Prostate gland (tissue), 2 donors: ENCODE measurements around the gene ABHD16A.

Experiments
- POLR2A ChIP-seq: fragments of 450-650 bp; IDR thresholded peaks from one replicate; pipeline ENCODE4 v1.6.1; 2016; ENCODE audit warnings: antibody characterized with exemption, mild to moderate bottlenecking
- POLR2AphosphoS5 ChIP-seq: sonication (generic); formaldehyde crosslinking; IDR thresholded peaks from one replicate; pipeline ENCODE4 v1.6.1; 2017; ENCODE audit warnings: antibody characterized with exemption
- TF ChIP-seq, protein P1 (sequence below), 4 experiments: fragments of 200-600 bp in 2 of 4; fragments of 450-650 bp in 2 of 4; sonication (generic) in 2 of 4; IDR thresholded peaks; 1 replicate in 3 of 4; 2 replicates in 1 of 4; pipeline ENCODE4 v1.5.1; 2016 to 2019; ENCODE audit warnings: antibody characterized with exemption in 4 of 4, mild to moderate bottlenecking in 2 of 4, moderate library complexity in 2 of 4

DNA sequence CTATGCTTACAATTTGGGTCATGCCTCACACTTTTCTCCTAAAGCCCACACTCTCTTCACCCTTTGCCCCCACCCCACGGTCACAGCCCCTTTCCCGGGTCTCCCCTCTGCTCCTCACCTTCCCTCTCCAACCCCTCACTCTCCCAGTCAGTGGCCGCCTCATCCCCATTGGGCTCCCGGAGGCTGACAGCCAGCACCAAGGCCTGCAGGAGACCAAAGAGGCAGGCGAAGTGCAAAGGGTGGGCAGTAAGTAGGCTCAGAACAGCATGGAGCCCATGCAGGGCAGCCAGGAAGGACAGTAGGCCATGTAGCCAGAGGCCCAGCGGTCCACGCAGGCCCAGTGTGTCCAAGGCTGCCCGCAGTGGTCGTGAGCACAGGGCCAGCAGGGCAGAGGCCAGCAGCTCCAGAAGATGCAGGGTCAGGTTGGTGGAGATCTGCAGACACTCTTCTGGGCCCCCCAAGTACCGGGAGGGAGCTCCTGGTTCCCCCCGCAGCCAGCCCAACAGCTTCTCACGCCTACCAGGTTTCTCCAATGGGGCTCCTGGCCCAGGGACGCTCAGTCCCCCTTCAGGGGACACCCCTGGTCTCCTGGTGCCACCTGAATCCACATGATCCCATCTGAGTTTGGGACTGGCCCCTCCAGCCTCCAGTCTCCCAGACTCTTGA is 44.0 kb downstream of the ABHD16A start:
- TF ChIP-seq, protein P1, sequence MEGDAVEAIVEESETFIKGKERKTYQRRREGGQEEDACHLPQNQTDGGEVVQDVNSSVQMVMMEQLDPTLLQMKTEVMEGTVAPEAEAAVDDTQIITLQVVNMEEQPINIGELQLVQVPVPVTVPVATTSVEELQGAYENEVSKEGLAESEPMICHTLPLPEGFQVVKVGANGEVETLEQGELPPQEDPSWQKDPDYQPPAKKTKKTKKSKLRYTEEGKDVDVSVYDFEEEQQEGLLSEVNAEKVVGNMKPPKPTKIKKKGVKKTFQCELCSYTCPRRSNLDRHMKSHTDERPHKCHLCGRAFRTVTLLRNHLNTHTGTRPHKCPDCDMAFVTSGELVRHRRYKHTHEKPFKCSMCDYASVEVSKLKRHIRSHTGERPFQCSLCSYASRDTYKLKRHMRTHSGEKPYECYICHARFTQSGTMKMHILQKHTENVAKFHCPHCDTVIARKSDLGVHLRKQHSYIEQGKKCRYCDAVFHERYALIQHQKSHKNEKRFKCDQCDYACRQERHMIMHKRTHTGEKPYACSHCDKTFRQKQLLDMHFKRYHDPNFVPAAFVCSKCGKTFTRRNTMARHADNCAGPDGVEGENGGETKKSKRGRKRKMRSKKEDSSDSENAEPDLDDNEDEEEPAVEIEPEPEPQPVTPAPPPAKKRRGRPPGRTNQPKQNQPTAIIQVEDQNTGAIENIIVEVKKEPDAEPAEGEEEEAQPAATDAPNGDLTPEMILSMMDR (IDR thresholded peaks at IDR 0.05): no peak
- TF ChIP-seq POLR2AphosphoS5 (no peak), POLR2A (no peak)
